Measurements from ENCODE around the gene ATRNL1. TPM values are rescaled to one million over a fixed set of nuclear protein-coding genes. Genes with fewer than 3 reads are reported as not detected.

Gene ATRNL1
- polyA plus RNA-seq, 1 donor from 2014 or later = 47.8 TPM

DNA sequence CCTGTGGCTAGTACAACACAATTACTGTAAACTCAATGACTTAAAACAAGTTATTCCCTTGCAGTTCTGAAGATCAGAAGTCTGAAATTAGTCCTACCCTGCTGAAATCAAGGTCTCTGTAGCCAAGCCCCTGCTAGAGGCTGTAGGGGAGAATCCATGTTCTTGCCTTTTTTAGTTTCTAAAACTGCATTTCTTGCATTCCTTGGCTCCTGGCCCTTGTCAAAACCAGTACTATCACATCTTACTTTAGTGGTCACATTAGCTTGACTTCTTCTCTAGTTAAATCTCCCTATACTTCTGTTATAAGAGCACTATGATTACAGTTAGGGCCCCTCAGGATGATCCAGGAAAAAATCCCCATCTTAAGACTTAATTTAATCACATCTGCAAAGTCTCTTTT, 612.9 kb downstream of the ATRNL1 start (continued):
- no peak for TF ChIP-seq REST (IDR thresholded peaks at IDR 0.05; ENCODE audit: borderline replicate concordance)

GRCh38 chr10:115706488-115707076, 613.4 kb downstream of the ATRNL1 start:
- TF ChIP-seq MXI1 (conservative IDR thresholded peaks at IDR 0.05; ENCODE audit: poor library complexity, severe bottlenecking) = no peak
- TF ChIP-seq SMC3 (conservative IDR thresholded peaks at IDR 0.05; ENCODE audit: poor library complexity) = peak; percentile 73
- TF ChIP-seq CTCF (IDR thresholded peaks at IDR 0.05; ENCODE audit: poor library complexity, severe bottlenecking) = peak; percentile 66
- peak; percentile 70 for TF ChIP-seq RAD21 (conservative IDR thresholded peaks at IDR 0.05)

GRCh38 chr10:115710136-115710535, 617.0 kb downstream of the ATRNL1 start:
- no peak overlapping the region for H3K9ac ChIP-seq (ENCODE audit: low read length)
- H3K4me3 ChIP-seq (ENCODE audit: low read length) = no peak overlapping the region
- H3K9me3 ChIP-seq (ENCODE audit: low read length) = no peaks in the 10 kb centered on the region
- no peaks in the 10 kb centered on the region for H3K79me2 ChIP-seq (replicated peaks; ENCODE audit: insufficient read depth, low read length)
- no peaks in the 10 kb centered on the region for H3K9me2 ChIP-seq (ENCODE audit: insufficient read depth, low read length)
- H3K27ac ChIP-seq (ENCODE audit: low read length) = no peak overlapping the region
- H4K20me1 ChIP-seq (ENCODE audit: insufficient read depth) = no peaks in the 10 kb centered on the region
- H3K4me2 ChIP-seq (ENCODE audit: low read length) = no peak overlapping the region
- TF ChIP-seq MXI1 (conservative IDR thresholded peaks at IDR 0.05; ENCODE audit: poor library complexity, severe bottlenecking) = no peak
- no peak for TF ChIP-seq TAF1 (IDR thresholded peaks at IDR 0.05; ENCODE audit: low read depth)
- H3K27me3 ChIP-seq (ENCODE audit: insufficient read depth, low read depth, low read length) = no peaks in the 10 kb centered on the region
- no peaks in the 10 kb centered on the region for H3K36me3 ChIP-seq (ENCODE audit: insufficient read depth, low read length)
- no peaks in the 10 kb centered on the region for H3F3A ChIP-seq (ENCODE audit: insufficient read depth, low read length, poor library complexity, severe bottlenecking)
- H2AFZ ChIP-seq (ENCODE audit: low read depth, low read length) = no peak overlapping the region

More at GRCh38 chr10:115706488-115707076, 613.4 kb downstream of the ATRNL1 start:
- Histone ChIP-seq H3K9me3 (ENCODE audit: low read length) (no peaks in the 10 kb centered on the region), H3K79me2 (replicated peaks; ENCODE audit: insufficient read depth, low read length) (no peaks in the 10 kb centered on the region), H3K27me3 (ENCODE audit: insufficient read depth, low read depth, low read length) (no peaks in the 10 kb centered on the region), H3K9me2 (ENCODE audit: insufficient read depth, low read length) (no peaks in the 10 kb centered on the region), H3F3A (ENCODE audit: insufficient read depth, low read length, poor library complexity, severe bottlenecking) (no peaks in the 10 kb centered on the region), H4K20me1 (ENCODE audit: insufficient read depth) (no peaks in the 10 kb centered on the region), H3K4me2 (ENCODE audit: low read length) (no peak overlapping the region), H2AFZ (ENCODE audit: low read depth, low read length) (no peak overlapping the region), H3K4me3 (ENCODE audit: low read length) (no peak overlapping the region), H3K9ac (ENCODE audit: low read length) (no peak overlapping the region), H3K36me3 (ENCODE audit: insufficient read depth, low read length) (no peaks in the 10 kb centered on the region), H3K27ac (ENCODE audit: low read length) (no peak overlapping the region)

DNA sequence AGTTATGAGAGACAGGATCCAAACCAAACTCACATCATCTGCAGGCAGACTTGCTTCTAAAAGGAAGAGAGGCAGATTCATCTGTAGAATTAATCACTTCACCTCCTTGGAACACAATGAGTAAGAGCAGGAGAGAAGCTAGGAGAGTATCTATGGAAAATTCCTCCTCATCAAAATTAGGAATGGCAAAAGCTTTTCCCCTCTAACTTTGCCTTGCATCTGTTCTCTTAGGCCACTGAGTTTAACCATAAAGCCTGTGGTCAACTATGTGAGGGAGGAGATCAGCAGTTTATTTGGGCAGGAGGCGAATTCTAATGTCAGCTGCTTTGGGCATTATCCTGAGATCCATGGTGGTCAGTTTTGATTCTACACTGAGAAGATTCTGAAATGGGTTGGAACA, 618.1 kb downstream of the ATRNL1 start:
- Histone ChIP-seq H2AFZ (ENCODE audit: low read depth, low read length) (no peak overlapping the region), H3K9ac (ENCODE audit: low read length) (no peak overlapping the region), H3F3A (ENCODE audit: insufficient read depth, low read length, poor library complexity, severe bottlenecking) (no peaks in the 10 kb centered on the region), H3K79me2 (replicated peaks; ENCODE audit: insufficient read depth, low read length) (no peaks in the 10 kb centered on the region), H3K9me2 (ENCODE audit: insufficient read depth, low read length) (no peaks in the 10 kb centered on the region), H4K20me1 (ENCODE audit: insufficient read depth) (no peaks in the 10 kb centered on the region), H3K9me3 (ENCODE audit: low read length) (no peaks in the 10 kb centered on the region), H3K27ac (ENCODE audit: low read length) (no peak overlapping the region), H3K4me3 (ENCODE audit: low read length) (no peak overlapping the region), H3K27me3 (ENCODE audit: insufficient read depth, low read depth, low read length) (no peaks in the 10 kb centered on the region), H3K4me2 (ENCODE audit: low read length) (no peak overlapping the region), H3K36me3 (ENCODE audit: insufficient read depth, low read length) (no peaks in the 10 kb centered on the region)
- no peak for TF ChIP-seq RAD21 (conservative IDR thresholded peaks at IDR 0.05)
- TF ChIP-seq CTCF (IDR thresholded peaks at IDR 0.05; ENCODE audit: poor library complexity, severe bottlenecking) = no peak
- TF ChIP-seq REST (IDR thresholded peaks at IDR 0.05; ENCODE audit: borderline replicate concordance) = no peak
- no peak for TF ChIP-seq SMC3 (conservative IDR thresholded peaks at IDR 0.05; ENCODE audit: poor library complexity)
- TF ChIP-seq TAF1 (IDR thresholded peaks at IDR 0.05; ENCODE audit: low read depth) = no peak
- TF ChIP-seq EP300 (conservative IDR thresholded peaks at IDR 0.05; ENCODE audit: poor library complexity, severe bottlenecking) = no peak
- TF ChIP-seq MXI1 (conservative IDR thresholded peaks at IDR 0.05; ENCODE audit: poor library complexity, severe bottlenecking) = no peak
- no peak for TF ChIP-seq POLR2AphosphoS5 (IDR thresholded peaks at IDR 0.05)
